ENCODE data around the gene EML4. TPM values are rescaled to one million over a fixed set of nuclear protein-coding genes. Genes with fewer than 3 reads are reported as not detected.

The EML4 gene
- total and polyA plus RNA-seq, 2 donors from 2014 or later = 13.0 to 53.6 TPM

DNA sequence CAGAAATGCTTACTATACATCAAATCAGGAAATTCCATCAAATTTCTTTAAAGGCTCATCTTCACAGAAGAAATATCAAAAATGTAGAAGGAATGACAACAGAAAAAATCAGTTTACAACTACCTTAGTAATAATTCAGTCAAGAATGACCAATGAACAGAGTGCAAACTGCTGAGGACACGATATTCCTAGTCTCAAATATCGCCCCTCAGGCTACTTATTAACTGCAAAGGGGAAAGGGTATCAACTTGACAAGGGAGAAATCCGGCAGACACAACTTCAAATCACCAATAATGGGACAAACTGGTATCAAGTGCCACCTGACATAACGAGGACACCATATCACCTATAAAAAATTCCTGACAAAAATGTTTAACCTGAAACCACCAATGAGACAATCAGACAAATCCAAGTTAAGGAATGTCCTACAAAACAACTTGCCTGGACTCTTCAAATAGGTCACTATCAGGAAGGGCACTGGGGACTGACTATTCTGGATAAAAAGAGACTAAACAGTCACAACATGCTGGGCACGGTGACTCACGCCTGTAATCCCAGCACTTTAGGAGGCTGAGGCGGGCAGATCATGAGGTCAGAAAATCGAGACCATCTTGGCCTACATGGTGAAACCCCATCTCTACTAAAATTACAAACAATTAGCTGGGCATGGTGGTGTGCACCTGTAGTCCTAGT lies 179.1 kb downstream of the EML4 start:
- intact Hi-C loops (cut with DNase I) = no loop called here
- no peak for TF ChIP-seq CTCF (IDR thresholded peaks at IDR 0.05; ENCODE audit: borderline replicate concordance, extremely low read depth, insufficient read depth)
- H3K27me3 ChIP-seq (ENCODE audit: control insufficient read depth, insufficient read depth, low read length) = no peaks in the 10 kb centered on the region
- no peak overlapping the region for H3K9ac ChIP-seq (ENCODE audit: low read length in 3 of 3)
- DNase-seq (no peak), FAIRE-seq (no peak)
- peaks cover 0 to 6% (median 0%) of the 10 kb centered on the region in 3 donors for H3K4me1 ChIP-seq (ENCODE audit: control insufficient read depth in 2 of 3, insufficient read depth in 2 of 3, low read depth in 1 of 3, low read length in 3 of 3)
- H3K27ac ChIP-seq (ENCODE audit: low read depth in 2 of 2, low read length in 2 of 2) = no peak overlapping the region
- no peaks in the 10 kb centered on the region for H3K9me3 ChIP-seq (ENCODE audit: control insufficient read depth in 2 of 3, insufficient read depth in 1 of 3, low read length in 3 of 3)
- H3K4me3 ChIP-seq (ENCODE audit: low read length in 3 of 3) = no peak overlapping the region
- peaks cover 0 to 8% (median 3%) of the 10 kb centered on the region in 3 donors for H3K36me3 ChIP-seq (ENCODE audit: control insufficient read depth in 2 of 3, insufficient read depth in 3 of 3, low read length in 3 of 3)

DNA sequence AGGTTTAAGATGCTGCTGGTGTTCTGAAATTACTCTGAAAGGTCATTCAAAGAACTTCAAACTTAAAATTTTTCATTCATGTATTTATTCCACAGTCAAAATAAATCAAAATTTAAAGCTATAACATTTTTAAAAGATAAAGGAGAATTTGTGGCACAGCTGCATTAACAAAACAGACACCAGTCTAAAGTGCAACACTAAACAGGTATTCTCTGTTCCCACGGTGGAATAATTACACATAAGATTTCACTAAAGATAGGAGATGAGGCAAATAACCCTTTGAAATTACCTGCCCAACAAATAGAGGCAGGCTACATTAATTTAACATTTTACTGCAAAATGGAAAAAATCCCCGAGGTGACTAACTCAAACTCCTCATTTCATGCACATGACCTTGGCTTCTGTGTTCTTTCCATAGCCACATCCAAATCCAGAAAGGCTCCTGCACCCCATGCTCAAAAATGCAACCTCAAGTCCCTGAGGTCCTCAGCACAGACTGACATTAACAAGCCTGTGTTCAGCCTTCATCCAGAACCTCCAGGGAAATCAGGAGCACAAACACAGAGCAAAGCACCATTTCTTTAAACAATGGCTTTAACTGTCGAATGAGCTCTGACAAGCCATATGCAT lies 181.4 kb downstream of the EML4 start:
- peaks cover 0 to 7% (median 0%) of the 10 kb centered on the region in 3 donors for H3K4me1 ChIP-seq (ENCODE audit: control insufficient read depth in 2 of 3, insufficient read depth in 2 of 3, low read depth in 1 of 3, low read length in 3 of 3)
- FAIRE-seq = no peak
- H3K27me3 ChIP-seq (ENCODE audit: control insufficient read depth, insufficient read depth, low read length) = no peaks in the 10 kb centered on the region

GRCh38 chr2:42351864-42352263 lies 182.7 kb downstream of the EML4 start:
- H3K36me3 ChIP-seq (ENCODE audit: control insufficient read depth in 2 of 3, insufficient read depth in 3 of 3, low read length in 3 of 3) = peaks cover 0 to 3% (median 3%) of the 10 kb centered on the region in 3 donors
- no peak overlapping the region for H3K4me3 ChIP-seq (ENCODE audit: low read length in 3 of 3)
- FAIRE-seq (no peak), DNase-seq (no peak)
- TF ChIP-seq CTCF (IDR thresholded peaks at IDR 0.05; ENCODE audit: borderline replicate concordance, extremely low read depth, insufficient read depth) = no peak
- H3K9me3 ChIP-seq (ENCODE audit: control insufficient read depth in 2 of 3, insufficient read depth in 1 of 3, low read length in 3 of 3) = no peaks in the 10 kb centered on the region
- no peak overlapping the region for H3K9ac ChIP-seq (ENCODE audit: low read length in 3 of 3)
- H3K27me3 ChIP-seq (ENCODE audit: control insufficient read depth, insufficient read depth, low read length) = no peaks in the 10 kb centered on the region
- peaks cover 0 to 2% (median 0%) of the 10 kb centered on the region in 3 donors for H3K4me1 ChIP-seq (ENCODE audit: control insufficient read depth in 2 of 3, insufficient read depth in 2 of 3, low read depth in 1 of 3, low read length in 3 of 3)
- intact Hi-C loops (cut with DNase I) = no loop called here
- no peak overlapping the region for H3K27ac ChIP-seq (ENCODE audit: low read depth in 2 of 2, low read length in 2 of 2)

More for the DNA sequence above, 181.4 kb downstream of the EML4 start:
- Histone ChIP-seq H3K9me3 (ENCODE audit: control insufficient read depth in 2 of 3, insufficient read depth in 1 of 3, low read length in 3 of 3) (no peaks in the 10 kb centered on the region), H3K4me3 (ENCODE audit: low read length in 3 of 3) (no peak overlapping the region), H3K9ac (ENCODE audit: low read length in 3 of 3) (no peak overlapping the region), H3K36me3 (ENCODE audit: control insufficient read depth in 2 of 3, insufficient read depth in 3 of 3, low read length in 3 of 3) (peaks cover 0 to 7% (median 3%) of the 10 kb centered on the region in 3 donors), H3K27ac (ENCODE audit: low read depth in 2 of 2, low read length in 2 of 2) (no peak overlapping the region)
- DNase-seq = no peak
- intact Hi-C loops (cut with DNase I) = no loop called here
- TF ChIP-seq CTCF (IDR thresholded peaks at IDR 0.05; ENCODE audit: borderline replicate concordance, extremely low read depth, insufficient read depth) = no peak
